Measurements from ENCODE around the gene EPC1. TPM values are rescaled to one million over a fixed set of nuclear protein-coding genes. Genes with fewer than 3 reads are reported as not detected.

EPC1 gene
- total and polyA plus RNA-seq, 3 experiments from 2014 or later = 40.9 to 45.3 (median 41.3) TPM

Other genes with a start within 250 kb of the EPC1 start
- 10 to 100 TPM; 11.6 to 12.1 TPM for gene CCDC7, start 99.0 kb upstream of the EPC1 start, total RNA-seq
- gene CCDC7, start 99.0 kb upstream of the EPC1 start, polyA plus RNA-seq = 12.2 TPM